KMS-11 (cell line): ENCODE results near the gene FNBP1L.

ENCODE experiments used
- H2AFZ ChIP-seq: fragments of 200-600 bp; sonication (generic); 2 replicates; pipeline ENCODE4 v1.6.1; 2016; ENCODE audit warnings: antibody characterized with exemption, mixed run types, low read depth
- H3K27ac ChIP-seq: fragments of 200-600 bp; sonication (generic); 2 replicates; pipeline ENCODE4 v1.6.1; 2016; ENCODE audit warnings: mild to moderate bottlenecking, mixed run types
- H3K27me3 ChIP-seq: fragments of 200-600 bp; sonication (generic); 2 replicates; pipeline ENCODE4 v1.6.1; 2017; ENCODE audit warnings: mild to moderate bottlenecking, low read depth, mixed run types, moderate library complexity; ENCODE audit not compliant: insufficient read depth
- H3K36me3 ChIP-seq: fragments of 200-600 bp; sonication (generic); 2 replicates; pipeline ENCODE4 v1.6.1; 2017; ENCODE audit warnings: mild to moderate bottlenecking, mixed run types; ENCODE audit not compliant: insufficient read depth
- H3K4me1 ChIP-seq: fragments of 200-600 bp; sonication (generic); 2 replicates; pipeline ENCODE4 v1.6.1; 2016; ENCODE audit warnings: mild to moderate bottlenecking, low read depth, mixed run types; ENCODE audit not compliant: poor library complexity, severe bottlenecking
- H3K4me2 ChIP-seq: fragments of 200-600 bp; sonication (generic); 2 replicates; pipeline ENCODE4 v1.7.0; 2016; ENCODE audit warnings: mild to moderate bottlenecking, mixed run types
- H3K4me3 ChIP-seq: fragments of 200-600 bp; sonication (generic); IDR thresholded peaks from 2 replicates; pipeline ENCODE4 v1.6.1; 2017; ENCODE audit warnings: low read depth, low read length, mixed read lengths; ENCODE audit not compliant: insufficient read depth
- H3K79me2 ChIP-seq: fragments of 200-600 bp; sonication (generic); 2 replicates; pipeline ENCODE4 v1.6.1; 2016; ENCODE audit warnings: low read depth, mixed run types; ENCODE audit not compliant: insufficient read depth
- H3K9ac ChIP-seq: fragments of 200-600 bp; sonication (generic); 2 replicates; pipeline ENCODE4 v1.6.1; 2016; ENCODE audit warnings: mild to moderate bottlenecking, mixed run types
- H4K20me1 ChIP-seq: fragments of 200-600 bp; sonication (generic); 2 replicates; pipeline ENCODE4 v1.6.1; 2016; ENCODE audit warnings: mild to moderate bottlenecking, mixed run types; ENCODE audit not compliant: insufficient read depth
- TF ChIP-seq, protein P1 (sequence below): fragments of 200-600 bp; sonication (generic); conservative IDR thresholded peaks from 2 replicates; pipeline ENCODE4 v1.6.1; 2017; ENCODE audit warnings: low read depth, mild to moderate bottlenecking, antibody characterized with exemption, low read length, moderate library complexity, mixed read lengths

The FNBP1L gene

GRCh38 chr1:93603106-93603505 lies 155.2 kb downstream of the FNBP1L start:
- no peak overlapping the region for H3K9ac ChIP-seq
- H3K27me3 ChIP-seq, result no peaks in the 10 kb centered on the region
- no peaks in the 10 kb centered on the region for H3K36me3 ChIP-seq
- H3K4me2 ChIP-seq, result no peak overlapping the region
- no peak overlapping the region for H2AFZ ChIP-seq
- no peaks in the 10 kb centered on the region for H3K79me2 ChIP-seq
- H4K20me1 ChIP-seq, result no peaks in the 10 kb centered on the region
- TF ChIP-seq, protein P1, sequence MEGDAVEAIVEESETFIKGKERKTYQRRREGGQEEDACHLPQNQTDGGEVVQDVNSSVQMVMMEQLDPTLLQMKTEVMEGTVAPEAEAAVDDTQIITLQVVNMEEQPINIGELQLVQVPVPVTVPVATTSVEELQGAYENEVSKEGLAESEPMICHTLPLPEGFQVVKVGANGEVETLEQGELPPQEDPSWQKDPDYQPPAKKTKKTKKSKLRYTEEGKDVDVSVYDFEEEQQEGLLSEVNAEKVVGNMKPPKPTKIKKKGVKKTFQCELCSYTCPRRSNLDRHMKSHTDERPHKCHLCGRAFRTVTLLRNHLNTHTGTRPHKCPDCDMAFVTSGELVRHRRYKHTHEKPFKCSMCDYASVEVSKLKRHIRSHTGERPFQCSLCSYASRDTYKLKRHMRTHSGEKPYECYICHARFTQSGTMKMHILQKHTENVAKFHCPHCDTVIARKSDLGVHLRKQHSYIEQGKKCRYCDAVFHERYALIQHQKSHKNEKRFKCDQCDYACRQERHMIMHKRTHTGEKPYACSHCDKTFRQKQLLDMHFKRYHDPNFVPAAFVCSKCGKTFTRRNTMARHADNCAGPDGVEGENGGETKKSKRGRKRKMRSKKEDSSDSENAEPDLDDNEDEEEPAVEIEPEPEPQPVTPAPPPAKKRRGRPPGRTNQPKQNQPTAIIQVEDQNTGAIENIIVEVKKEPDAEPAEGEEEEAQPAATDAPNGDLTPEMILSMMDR, result no peak
- no peak overlapping the region for H3K4me3 ChIP-seq
- no peaks in the 10 kb centered on the region for H3K4me1 ChIP-seq
- no peak overlapping the region for H3K27ac ChIP-seq

GRCh38 chr1:93603601-93604000 lies 155.7 kb downstream of the FNBP1L start:
- TF ChIP-seq, protein P1, result no peak
- Histone ChIP-seq H3K4me3 (no peak overlapping the region), H2AFZ (no peak overlapping the region), H3K27ac (no peak overlapping the region), H4K20me1 (no peaks in the 10 kb centered on the region), H3K27me3 (no peaks in the 10 kb centered on the region), H3K9ac (no peak overlapping the region), H3K4me1 (no peaks in the 10 kb centered on the region), H3K36me3 (no peaks in the 10 kb centered on the region), H3K4me2 (no peak overlapping the region), H3K79me2 (no peaks in the 10 kb centered on the region)
